NB4 (cell line): Measurements from ENCODE around the gene VPS25.

Source experiments
- CTCF ChIP-seq: IDR thresholded peaks from one replicate; pipeline ENCODE4 v1.5.1; 2012; ENCODE audit warnings: low read depth, low read length
- MYC ChIP-seq: IDR thresholded peaks from 2 replicates; pipeline ENCODE4 v1.6.1; 2011; ENCODE audit warnings: low read depth, low read length
- POLR2A ChIP-seq: IDR thresholded peaks from 2 replicates; pipeline ENCODE4 v1.6.1; 2011; ENCODE audit warnings: mild to moderate bottlenecking; ENCODE audit not compliant: insufficient read length; ENCODE audit errors: extremely low read depth

GRCh38 chr17:42780851-42781638 lies 7.8 kb downstream of the VPS25 start:
- TF ChIP-seq CTCF (no peak), POLR2A (no peak), MYC (no peak)
